Measurements from ENCODE around the gene SCYL3.
"Not testable (repeated sequence)": the region's sequence is repeated elsewhere in the genome, so short reads cannot be mapped to it uniquely, and the experiment has no call there.

Gene SCYL3

GRCh38 chr1:169896013-169896412 lies 2.3 kb upstream of the SCYL3 start:
- DNase-seq = no peak

GRCh38 chr1:169894424-169895145 lies 889 bp upstream of the SCYL3 start:
- no peak for DNase-seq

- DNase-seq = no peak
These were observed 610 bp downstream of the SCYL3 start for GRCh38 chr1:169892927-169893644.

- DNase-seq = no peak
These were observed 1.3 kb downstream of the SCYL3 start for GRCh38 chr1:169892176-169892926.

- no peak for DNase-seq
These were observed 2.2 kb downstream of the SCYL3 start for GRCh38 chr1:169891539-169891885.

- peak; percentile 21 for DNase-seq
These were observed 2.7 kb downstream of the SCYL3 start for GRCh38 chr1:169890761-169891538.

- no peak for DNase-seq
These were observed 3.8 kb downstream of the SCYL3 start for GRCh38 chr1:169889871-169890270.

- no peak for DNase-seq
These were observed 6.8 kb downstream of the SCYL3 start for GRCh38 chr1:169886931-169887330.

- DNase-seq = no peak
These were observed 7.3 kb downstream of the SCYL3 start for GRCh38 chr1:169886422-169886821.

GRCh38 chr1:169885207-169885606 lies 8.5 kb downstream of the SCYL3 start:
- no peak for DNase-seq

GRCh38 chr1:169884634-169885033 lies 9.1 kb downstream of the SCYL3 start:
- no peak for DNase-seq

- no peak for DNase-seq
These were observed 11.6 kb downstream of the SCYL3 start for GRCh38 chr1:169882039-169882511.

- DNase-seq = no peak
These were observed 14.5 kb downstream of the SCYL3 start for GRCh38 chr1:169879034-169879840.

- DNase-seq = no peak
These were observed 15.2 kb downstream of the SCYL3 start for GRCh38 chr1:169878498-169878897.

- DNase-seq = no peak
These were observed 15.8 kb downstream of the SCYL3 start for GRCh38 chr1:169877800-169878491.

GRCh38 chr1:169874229-169874628 lies 19.5 kb downstream of the SCYL3 start:
- no peak for DNase-seq

- no peak for DNase-seq
These were observed 20.0 kb downstream of the SCYL3 start for GRCh38 chr1:169873582-169874199.

GRCh38 chr1:169872906-169873305 lies 20.8 kb downstream of the SCYL3 start:
- no peak for DNase-seq

GRCh38 chr1:169871988-169872387 lies 21.7 kb downstream of the SCYL3 start:
- DNase-seq = not testable (repeated sequence)

- no peak for DNase-seq
These were observed 24.3 kb downstream of the SCYL3 start for GRCh38 chr1:169869426-169869825.

GRCh38 chr1:169868978-169869377 lies 24.7 kb downstream of the SCYL3 start:
- DNase-seq = no peak
